PC-9 (cell line): Measurements from ENCODE around the gene VPS13D. TPM values are rescaled to one million over a fixed set of nuclear protein-coding genes. Genes with fewer than 3 reads are reported as not detected.
A peak's percentile ranks its signal among the peaks of the same experiment; 100 is the strongest.

Experiments used
- BruUV-seq: library from RNA; stranded (reverse); fragments of 400-500 nt; replicated peaks from 2 replicates; lab custom pipeline; 2021; lab: Mats Ljungman, UMichigan
- CTCF ChIA-PET: fragments of 300-600 bp; sonication (Branson Sonifier 250); formaldehyde crosslinking; loops from one replicate; lab custom pipeline; 2022; ENCODE audit warnings: antibody characterized with exemption; lab: Charles Lee
- POLR2A ChIA-PET: fragments of 300-600 bp; sonication (Branson Sonifier 250); formaldehyde crosslinking; loops from one replicate; lab custom pipeline; 2022; ENCODE audit warnings: antibody characterized with exemption; ENCODE audit not compliant: unreplicated experiment; lab: Charles Lee
- DNase-seq, 2 experiments: peaks; one replicate each; pipeline versions ENCODE4 v3.0.0 to v3.0.0-alpha.2; 2015 to 2022; ENCODE audit warnings: mixed read lengths in 1 of 2
- H2AFZ ChIP-seq: fragments of 200-600 bp; sonication (generic); 2 replicates; pipeline ENCODE4 v1.8.1; 2017; ENCODE audit warnings: antibody characterized with exemption
- H3F3A ChIP-seq: fragments of 200-600 bp; sonication (generic); 2 replicates; pipeline ENCODE4 v1.8.1; 2017; ENCODE audit warnings: antibody characterized with exemption, mild to moderate bottlenecking, low read depth; ENCODE audit not compliant: insufficient read depth
- H3K27ac ChIP-seq: fragments of 200-600 bp; sonication (generic); 2 replicates; pipeline ENCODE4 v1.6.1; 2016; ENCODE audit warnings: mixed run types
- H3K27me3 ChIP-seq: fragments of 200-600 bp; sonication (generic); 2 replicates; pipeline ENCODE4 v1.6.1; 2016; ENCODE audit warnings: low read depth, mixed run types; ENCODE audit not compliant: insufficient read depth
- H3K36me3 ChIP-seq: fragments of 200-600 bp; sonication (generic); 2 replicates; pipeline ENCODE4 v1.6.1; 2016; ENCODE audit warnings: low read depth, mixed run types
- H3K4me1 ChIP-seq: fragments of 200-600 bp; sonication (generic); replicated peaks from 2 replicates; pipeline ENCODE4 v1.6.1; 2016; ENCODE audit warnings: mixed run types; ENCODE audit not compliant: insufficient read depth
- H3K4me2 ChIP-seq: fragments of 200-600 bp; sonication (generic); 2 replicates; pipeline ENCODE4 v1.6.1; 2017; ENCODE audit warnings: mixed run types
- H3K4me3 ChIP-seq: fragments of 200-600 bp; sonication (generic); 2 replicates; pipeline ENCODE4 v1.6.1; 2016; ENCODE audit warnings: mixed run types
- H3K79me2 ChIP-seq: fragments of 200-600 bp; sonication (generic); 2 replicates; pipeline ENCODE4 v1.6.1; 2017; ENCODE audit warnings: low read depth, mixed run types
- H3K9me2 ChIP-seq: fragments of 200-600 bp; sonication (generic); 2 replicates; pipeline ENCODE4 v1.8.1; 2017; ENCODE audit warnings: mild to moderate bottlenecking; ENCODE audit not compliant: insufficient read depth
- H3K9me3 ChIP-seq: fragments of 200-600 bp; sonication (generic); 2 replicates; pipeline ENCODE4 v1.8.1; 2016; ENCODE audit warnings: low read depth; ENCODE audit not compliant: insufficient read depth
- H4K20me1 ChIP-seq: fragments of 200-600 bp; sonication (generic); 2 replicates; pipeline ENCODE4 v1.8.1; 2017; ENCODE audit not compliant: insufficient read depth
- CTCF ChIP-seq: fragments of 200-600 bp; sonication (generic); conservative IDR thresholded peaks from 2 replicates; pipeline ENCODE4 v1.6.1; 2017; ENCODE audit warnings: mixed run types, antibody characterized with exemption, mild to moderate bottlenecking, moderate library complexity
- EZH2 ChIP-seq: fragments of 200-600 bp; sonication (generic); IDR thresholded peaks from 2 replicates; pipeline ENCODE4 v1.8.0; 2017; ENCODE audit warnings: antibody characterized with exemption, low read depth
- intact Hi-C: fragments of 100-400 bp; cut with micrococcal nuclease; formaldehyde crosslinking; loops from one replicate; pipeline ENCODE4 v1.10.0; 2022; ENCODE audit not compliant: unreplicated experiment
- total RNA-seq: library from RNA; stranded (reverse); gene quantifications from 2 replicates; pipeline ENCODE4 v1.2.3, GENCODE V29; 2021

VPS13D gene
- total RNA-seq, 1 experiment from 2014 or later = 36.2 TPM

- DNase-seq = peak in 1 of 2 experiments; percentile 25
- POLR2A ChIA-PET = no interaction called here
Measured at GRCh38 chr1:12275370-12275769, 45.5 kb downstream of the VPS13D start.

DNA sequence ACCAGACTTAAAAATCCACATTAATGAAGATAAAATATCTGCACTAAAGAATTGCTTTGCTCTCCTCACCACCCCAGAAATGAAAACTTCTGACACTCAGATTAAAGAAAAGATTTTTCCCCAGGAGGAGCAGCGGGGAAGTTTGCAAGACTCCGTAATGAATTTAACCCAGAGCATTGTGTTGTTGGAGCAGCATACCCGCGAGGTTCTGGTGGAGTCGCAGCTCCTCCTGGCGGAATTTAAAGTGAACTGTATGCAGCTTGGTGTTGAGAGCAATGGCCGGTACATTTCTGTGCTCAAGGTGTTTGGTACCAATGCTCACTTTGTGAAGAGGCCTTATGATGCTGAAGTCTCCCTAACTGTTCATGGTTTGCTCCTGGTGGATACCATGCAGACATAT lies 46.4 kb downstream of the VPS13D start:
- Histone ChIP-seq H3K79me2 (no peaks in the 10 kb centered on the region), H3K4me3 (no peak overlapping the region), H3K27me3 (no peaks in the 10 kb centered on the region), H2AFZ (no peak overlapping the region), H3K36me3 (peaks cover 4% of the 10 kb centered on the region; the same call in 1 of the 2 replicates), H3K4me2 (no peak overlapping the region), H3K4me1 (no peaks in the 10 kb centered on the region), H3K9me2 (no peaks in the 10 kb centered on the region), H3K27ac (no peak overlapping the region), H3F3A (no peaks in the 10 kb centered on the region), H3K9me3 (no peaks in the 10 kb centered on the region), H4K20me1 (no peaks in the 10 kb centered on the region)
- no peak for DNase-seq
- BruUV-seq = no TSS peak
- ChIA-PET POLR2A (no interaction called here), CTCF (interaction anchor here (0.7 to 1.5 kb wide), 2 partner anchors 57 to 204 kb away, joined by 3 to 4 read pairs; no protein-coding TSS in a partner anchor)
- TF ChIP-seq CTCF (no peak), EZH2 (no peak)
- intact Hi-C loops = loop anchor here (10.0 kb wide), 1 partner anchor 499 kb away; the partner anchor contains the start of gene PRAMEF12

More at GRCh38 chr1:12275370-12275769, 45.5 kb downstream of the VPS13D start:
- Histone ChIP-seq H3K4me3 (no peak overlapping the region), H2AFZ (no peak overlapping the region), H3K9me3 (no peaks in the 10 kb centered on the region), H3F3A (no peaks in the 10 kb centered on the region), H3K79me2 (no peaks in the 10 kb centered on the region), H3K9me2 (no peaks in the 10 kb centered on the region), H3K27me3 (no peaks in the 10 kb centered on the region), H3K4me2 (no peak overlapping the region), H4K20me1 (no peaks in the 10 kb centered on the region), H3K36me3 (peaks cover 4% of the 10 kb centered on the region; the same call in 1 of the 2 replicates), H3K27ac (no peak overlapping the region), H3K4me1 (no peaks in the 10 kb centered on the region)
- intact Hi-C loops = loop anchor here (1.0 to 10.0 kb wide), 2 partner anchors 384 to 499 kb away; partner anchors contain the start of gene PRAMEF12
- no TSS peak for BruUV-seq
- CTCF ChIA-PET = interaction anchor here (0.6 to 1.5 kb wide), 2 partner anchors 17 to 205 kb away, joined by 4 to 10 read pairs; no protein-coding TSS in a partner anchor
- TF ChIP-seq CTCF = peak; percentile 59
- TF ChIP-seq EZH2 = no peak

DNA sequence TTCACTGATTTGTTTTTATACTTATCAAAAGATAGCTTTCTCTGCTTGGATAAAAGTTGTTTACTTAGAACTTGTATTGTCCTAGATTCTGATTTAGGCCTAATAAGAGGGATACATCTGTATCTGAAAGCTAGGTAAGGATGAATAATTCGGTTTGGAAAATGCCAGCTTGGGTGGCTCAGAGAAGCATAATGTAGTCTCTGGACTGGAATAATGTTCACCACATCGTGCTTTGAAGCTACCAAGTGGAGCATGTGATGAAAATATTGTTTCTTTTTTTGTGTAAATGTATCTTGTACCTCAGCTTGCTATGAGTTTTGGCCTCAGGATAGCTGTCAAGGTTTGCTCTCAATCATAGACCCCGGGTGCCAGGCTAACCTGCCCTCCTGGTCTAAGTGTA lies 49.2 kb downstream of the VPS13D start:
- no peak overlapping the region for H3K4me3 ChIP-seq
- H3K4me2 ChIP-seq = no peak overlapping the region
- H3K27ac ChIP-seq = no peak overlapping the region
- H3K9me2 ChIP-seq = no peaks in the 10 kb centered on the region
- intact Hi-C loops = loop anchor here (10.0 kb wide), 1 partner anchor 496 kb away; the partner anchor contains the start of gene PRAMEF12
- H4K20me1 ChIP-seq = no peaks in the 10 kb centered on the region
- POLR2A ChIA-PET = no interaction called here
- no peaks in the 10 kb centered on the region for H3K9me3 ChIP-seq
- no peaks in the 10 kb centered on the region for H3K4me1 ChIP-seq
- H3K36me3 ChIP-seq = peaks cover 4% of the 10 kb centered on the region; the same call in 1 of the 2 replicates
- DNase-seq = no peak
- H2AFZ ChIP-seq = no peak overlapping the region
- H3K79me2 ChIP-seq = no peaks in the 10 kb centered on the region
- TF ChIP-seq CTCF (no peak), EZH2 (no peak)
- no peaks in the 10 kb centered on the region for H3K27me3 ChIP-seq
- no peaks in the 10 kb centered on the region for H3F3A ChIP-seq
- no TSS peak for BruUV-seq
- CTCF ChIA-PET = no interaction called here
